HEK293T (cell line): ENCODE results near the gene MRPL34.

Source experiments
- CTCF ChIA-PET: fragments of 350-600 bp; formaldehyde crosslinking; extraction: SDS; loops from one replicate; lab custom pipeline; 2021; ENCODE audit warnings: antibody characterized with exemption, inconsistent platforms; lab: Yijun Ruan, JAX
- POLR2A ChIA-PET: fragments of 350-600 bp; formaldehyde crosslinking; extraction: SDS; loops from one replicate; lab custom pipeline; 2020; ENCODE audit warnings: antibody characterized with exemption, inconsistent platforms; lab: Yijun Ruan, JAX
- DNase-seq: peaks from one replicate; pipeline ENCODE4 v3.0.0; 2012; ENCODE audit warnings: mixed read lengths; ENCODE audit errors: extremely low spot score
- ARNT ChIP-seq: fragments of 450-650 bp; IDR thresholded peaks from 2 replicates; pipeline ENCODE4 v1.6.1; 2017; ENCODE audit warnings: mild to moderate bottlenecking
- BHLHE40 ChIP-seq: fragments of 450-650 bp; IDR thresholded peaks from 2 replicates; pipeline ENCODE4 v1.6.1; 2016; ENCODE audit warnings: mild to moderate bottlenecking, moderate library complexity, borderline replicate concordance
- CTBP1 ChIP-seq: fragments of 450-650 bp; IDR thresholded peaks from 2 replicates; pipeline ENCODE4 v1.6.1; 2016; ENCODE audit warnings: borderline replicate concordance
- ELF4 ChIP-seq: fragments of 450-650 bp; IDR thresholded peaks from 2 replicates; pipeline ENCODE4 v1.6.1; 2017; ENCODE audit warnings: antibody characterized with exemption
- FOXA1 ChIP-seq: fragments of 450-650 bp; IDR thresholded peaks from 2 replicates; pipeline ENCODE4 v1.6.1; 2016; ENCODE audit warnings: mild to moderate bottlenecking
- FOXK2 ChIP-seq: fragments of 450-650 bp; IDR thresholded peaks from 2 replicates; pipeline ENCODE4 v1.6.1; 2016; ENCODE audit warnings: mild to moderate bottlenecking
- FOXM1 ChIP-seq: fragments of 450-650 bp; IDR thresholded peaks from 2 replicates; pipeline ENCODE4 v1.6.1; 2017; ENCODE audit warnings: mild to moderate bottlenecking, borderline replicate concordance
- HDGF ChIP-seq: fragments of 450-650 bp; IDR thresholded peaks from 2 replicates; pipeline ENCODE4 v1.6.1; 2017; ENCODE audit warnings: antibody characterized with exemption, borderline replicate concordance
- L3MBTL2 ChIP-seq: fragments of 450-650 bp; conservative IDR thresholded peaks from 2 replicates; pipeline ENCODE4 v1.6.1; 2016; ENCODE audit warnings: mild to moderate bottlenecking
- LEF1 ChIP-seq: fragments of 450-650 bp; IDR thresholded peaks from 2 replicates; pipeline ENCODE4 v1.6.1; 2017; ENCODE audit warnings: mild to moderate bottlenecking, borderline replicate concordance
- NFRKB ChIP-seq: fragments of 450-650 bp; IDR thresholded peaks from 2 replicates; pipeline ENCODE4 v1.6.1; 2016; ENCODE audit warnings: mild to moderate bottlenecking, moderate library complexity
- SP1 ChIP-seq: fragments of 450-650 bp; IDR thresholded peaks from 2 replicates; pipeline ENCODE4 v1.6.1; 2017
- SUZ12 ChIP-seq: fragments of 450-650 bp; IDR thresholded peaks from 2 replicates; pipeline ENCODE4 v1.6.1; 2016; ENCODE audit warnings: mild to moderate bottlenecking
- TARDBP ChIP-seq: fragments of 450-650 bp; IDR thresholded peaks from 2 replicates; pipeline ENCODE4 v1.6.1; 2016
- ZNF384 ChIP-seq: fragments of 450-650 bp; IDR thresholded peaks from 2 replicates; pipeline ENCODE4 v1.6.1; 2016
- TF ChIP-seq, protein P1 (sequence below): fragments of 450-650 bp; IDR thresholded peaks from 2 replicates; pipeline ENCODE4 v1.6.1; 2016

MRPL34 gene

DNA sequence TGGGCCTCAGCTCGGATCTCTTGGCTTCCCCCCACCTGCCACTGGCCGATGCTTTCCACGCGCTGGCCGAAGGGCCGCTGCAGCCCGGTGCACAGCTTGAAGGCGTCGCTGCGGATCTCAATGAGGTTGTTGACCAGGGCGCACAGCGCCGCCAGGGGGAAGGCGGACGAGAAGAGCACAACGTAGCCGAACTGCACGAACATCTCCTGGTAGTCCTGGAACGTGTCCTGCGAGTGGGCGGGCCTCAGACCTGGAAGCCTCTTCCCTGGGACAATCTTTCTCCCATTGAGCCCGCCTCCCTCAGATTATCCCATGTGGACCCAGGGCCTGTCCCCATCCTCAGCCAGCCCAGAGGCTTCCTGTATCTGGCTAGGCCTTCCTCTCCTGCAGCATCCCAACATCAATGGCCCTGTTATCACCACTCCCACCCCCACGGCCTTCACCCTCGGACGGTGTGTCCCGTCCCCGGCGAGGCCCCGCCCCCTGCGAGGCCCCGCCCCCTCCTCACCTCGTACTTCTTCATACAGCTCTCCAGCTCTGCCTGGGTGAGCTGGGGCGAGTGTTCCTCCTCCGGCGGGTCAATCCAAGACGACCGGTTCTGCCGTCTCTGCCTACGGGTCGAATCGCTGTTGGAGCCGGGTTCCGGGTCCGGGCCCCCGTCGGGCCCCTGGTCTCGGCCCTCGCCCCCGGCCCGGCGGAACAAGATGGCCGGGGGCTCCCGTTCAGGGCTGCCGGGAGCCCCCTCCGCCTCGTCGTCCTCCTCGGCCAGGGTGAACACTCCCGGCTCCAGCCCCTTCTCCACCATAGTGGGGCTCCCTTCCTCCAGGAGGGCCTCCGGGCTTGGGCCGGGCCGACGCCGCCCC is 22.2 kb downstream of the MRPL34 start:
- DNase-seq, result peak; percentile 87
- POLR2A ChIA-PET, result interaction anchor here (0.7 to 3.7 kb wide), 3 partner anchors 15 to 23 kb away, joined by 3 to 16 read pairs (median 4); partner anchors contain the start of genes DDA1 and MRPL34
- CTCF ChIA-PET, result interaction anchor here (0.6 kb wide), 4 partner anchors 23 to 977 kb away, joined by 3 read pairs; partner anchors contain the start of genes ABHD8 and MRPL34
- no peak for TF ChIP-seq SP1

DNA sequence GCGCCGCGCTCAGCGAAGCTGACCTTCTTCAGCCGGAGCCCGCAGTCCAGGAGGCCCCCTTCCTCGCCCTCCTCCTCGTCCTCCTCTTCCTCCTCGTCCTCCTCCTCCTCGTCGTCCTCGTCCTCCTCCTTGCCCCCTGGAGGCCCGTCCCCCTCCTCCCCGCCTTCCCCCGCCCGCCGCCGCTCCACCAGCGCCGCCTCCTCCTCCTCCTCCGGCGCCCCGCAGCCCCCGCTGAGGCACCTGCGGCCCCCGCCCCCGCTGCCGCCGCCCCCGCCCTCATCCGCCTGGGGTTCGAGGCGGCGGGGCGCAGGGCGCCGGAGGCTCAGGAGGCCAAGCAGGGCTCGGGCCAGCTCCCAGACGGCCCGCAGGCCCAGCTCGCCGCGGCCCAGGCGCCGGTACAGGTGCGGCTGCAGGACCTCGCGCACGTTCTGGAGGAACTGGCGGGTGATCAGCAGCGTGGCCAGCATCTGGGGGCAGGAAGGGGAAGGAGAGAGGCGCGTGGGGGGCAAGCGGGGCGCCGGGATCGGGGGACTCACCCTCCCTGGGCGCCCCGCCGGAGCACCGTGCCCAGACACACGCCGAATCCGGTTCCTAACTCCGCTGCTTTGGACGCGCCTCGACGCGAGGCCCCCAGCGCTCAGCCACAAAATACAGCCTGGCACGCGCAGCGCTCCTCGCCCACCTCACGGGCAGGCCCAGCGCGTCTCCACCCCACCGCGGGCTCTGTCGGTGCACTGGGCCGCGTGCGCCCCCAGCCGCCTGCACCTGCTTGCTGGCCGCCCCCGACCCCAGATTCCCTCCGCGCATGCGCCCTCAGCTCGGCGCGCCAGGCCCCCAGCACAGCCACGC is 23.1 kb downstream of the MRPL34 start:
- ChIA-PET POLR2A (interaction anchor here (3.7 to 9.3 kb wide), 2 partner anchors 20 to 21 kb away, joined by 16 to 107 read pairs; partner anchors contain the start of genes DDA1 and MRPL34), CTCF (no interaction called here)

DNA sequence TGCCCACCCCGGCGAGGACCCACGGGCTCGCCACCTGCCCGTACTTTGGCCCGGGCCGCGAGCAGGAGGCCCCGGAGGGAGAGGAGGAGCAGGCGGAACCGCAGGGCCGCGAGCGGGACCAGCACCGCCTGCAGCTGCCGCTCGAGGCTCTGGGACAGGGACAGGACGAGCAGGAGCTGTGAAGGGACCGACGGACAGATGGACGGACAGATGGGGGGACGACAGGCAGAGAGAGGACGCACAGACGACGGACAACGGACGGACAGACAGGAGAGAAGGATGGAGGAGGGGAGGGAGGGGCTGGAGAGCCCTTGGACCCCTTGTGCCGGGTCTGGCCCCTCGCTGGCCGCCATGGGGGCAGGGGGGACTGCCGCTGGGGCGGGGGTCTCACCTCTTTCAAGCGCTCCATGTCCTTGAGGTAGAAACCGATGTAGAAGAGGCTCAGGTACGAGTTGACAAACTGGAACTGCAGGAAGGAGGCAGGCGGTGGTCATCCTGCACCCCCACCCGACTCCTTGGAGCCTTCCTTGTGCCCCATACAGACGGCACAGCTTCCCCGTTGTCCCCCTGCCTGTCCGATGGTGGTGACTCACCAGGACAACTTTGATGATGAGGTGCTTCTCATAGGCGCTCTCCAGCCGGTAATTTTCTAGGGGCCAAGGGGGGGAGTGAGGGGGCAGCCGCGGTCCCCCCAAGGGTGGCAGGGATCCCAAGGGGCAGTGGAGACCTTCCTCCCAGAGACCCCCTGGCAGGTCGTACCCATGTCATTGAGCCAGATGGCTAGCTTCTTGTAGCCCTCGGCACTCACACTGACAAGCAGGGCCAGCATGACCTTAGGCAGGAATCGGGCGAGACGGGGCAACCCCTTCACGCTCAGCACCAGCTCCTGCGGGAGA is 23.9 kb downstream of the MRPL34 start:
- DNase-seq, result no peak
- CTCF ChIA-PET, result no interaction called here
- POLR2A ChIA-PET, result interaction anchor here (0.5 to 9.3 kb wide), 2 partner anchors 22 to 31 kb away, joined by 3 to 107 read pairs; partner anchors contain the start of genes DDA1 and MRPL34

More for the DNA sequence above, 23.1 kb downstream of the MRPL34 start:
- no peak for TF ChIP-seq FOXA1
- no peak for TF ChIP-seq BHLHE40
- no peak for TF ChIP-seq ELF4
- no peak for TF ChIP-seq HDGF
- TF ChIP-seq SP1, result no peak
- no peak for TF ChIP-seq SUZ12
- no peak for TF ChIP-seq TARDBP
- no peak for TF ChIP-seq LEF1
- no peak for TF ChIP-seq NFRKB
- TF ChIP-seq FOXK2, result no peak
- TF ChIP-seq ZNF384, result no peak
- TF ChIP-seq CTBP1, result no peak
- TF ChIP-seq FOXM1, result no peak
- TF ChIP-seq ARNT, result no peak
- no peak for TF ChIP-seq L3MBTL2
- TF ChIP-seq, protein P1, sequence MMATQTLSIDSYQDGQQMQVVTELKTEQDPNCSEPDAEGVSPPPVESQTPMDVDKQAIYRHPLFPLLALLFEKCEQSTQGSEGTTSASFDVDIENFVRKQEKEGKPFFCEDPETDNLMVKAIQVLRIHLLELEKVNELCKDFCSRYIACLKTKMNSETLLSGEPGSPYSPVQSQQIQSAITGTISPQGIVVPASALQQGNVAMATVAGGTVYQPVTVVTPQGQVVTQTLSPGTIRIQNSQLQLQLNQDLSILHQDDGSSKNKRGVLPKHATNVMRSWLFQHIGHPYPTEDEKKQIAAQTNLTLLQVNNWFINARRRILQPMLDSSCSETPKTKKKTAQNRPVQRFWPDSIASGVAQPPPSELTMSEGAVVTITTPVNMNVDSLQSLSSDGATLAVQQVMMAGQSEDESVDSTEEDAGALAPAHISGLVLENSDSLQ, result no peak
- no peak for DNase-seq

DNA sequence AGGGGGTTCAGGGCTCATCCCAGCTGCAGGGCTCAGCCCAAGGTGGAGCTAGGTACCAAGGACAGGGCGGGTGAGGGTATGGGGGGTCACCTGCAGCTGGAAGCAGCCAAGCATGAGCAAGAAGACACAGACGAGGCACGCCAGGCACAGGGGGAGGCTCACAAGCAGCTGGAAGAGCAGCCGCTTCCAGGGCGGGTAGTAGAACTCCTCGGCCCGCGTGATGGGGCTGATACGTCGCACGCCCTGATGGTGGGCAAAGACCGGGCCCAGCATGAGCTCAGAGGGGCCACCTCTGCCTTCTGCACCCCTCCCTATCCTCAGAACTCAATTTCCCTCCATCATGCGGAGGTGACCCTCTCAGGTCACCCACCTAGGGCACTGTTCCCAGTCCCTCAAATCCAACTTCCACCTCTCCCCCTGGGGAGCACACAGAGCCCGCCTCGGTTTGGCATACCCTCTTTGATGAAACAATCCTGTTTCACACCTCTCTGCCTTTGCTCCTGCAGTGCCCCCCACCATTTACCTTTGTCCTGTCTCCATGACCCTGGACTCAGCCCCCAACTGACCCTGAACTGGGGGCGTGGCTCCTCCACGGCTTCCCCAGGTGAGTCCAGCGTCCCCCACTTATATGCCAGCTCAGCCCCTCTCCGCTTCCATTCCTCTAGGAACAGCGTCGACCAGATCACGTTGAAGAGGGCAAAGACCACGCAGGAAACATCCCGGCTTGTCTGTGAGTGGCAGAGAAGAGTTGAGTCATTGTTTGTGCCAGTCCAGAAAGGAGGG is 24.8 kb downstream of the MRPL34 start:
- DNase-seq, result no peak
- CTCF ChIA-PET, result interaction anchor here (0.5 kb wide), 1 partner anchor 12 kb away, joined by 3 read pairs; no protein-coding TSS in a partner anchor
- no peak for TF ChIP-seq NFRKB
- TF ChIP-seq FOXM1, result no peak
- TF ChIP-seq ARNT, result no peak
- no peak for TF ChIP-seq L3MBTL2
- no peak for TF ChIP-seq ZNF384
- TF ChIP-seq TARDBP, result no peak
- TF ChIP-seq HDGF, result no peak
- no peak for TF ChIP-seq LEF1
- TF ChIP-seq FOXA1, result no peak
- no peak for TF ChIP-seq CTBP1
- TF ChIP-seq BHLHE40, result no peak
- TF ChIP-seq SUZ12, result no peak
- TF ChIP-seq FOXK2, result no peak
- TF ChIP-seq, protein P1, result no peak
- POLR2A ChIA-PET, result interaction anchor here (9.3 kb wide), 1 partner anchor 23 kb away, joined by 107 read pairs; the partner anchor contains the start of genes DDA1 and MRPL34

More for the DNA sequence above, 23.9 kb downstream of the MRPL34 start:
- TF ChIP-seq FOXM1 (no peak), FOXA1 (no peak), LEF1 (no peak), NFRKB (no peak), CTBP1 (no peak), TARDBP (no peak), BHLHE40 (no peak), HDGF (no peak), SP1 (no peak), ELF4 (no peak), ZNF384 (no peak), SUZ12 (no peak), L3MBTL2 (no peak), ARNT (no peak)
- TF ChIP-seq, protein P1, result no peak
